Non-pigmented ciliary epithelial cell (primary cell): ENCODE results near the gene APOL2.
"Not testable (repeated sequence)": the region's sequence is repeated elsewhere in the genome, so short reads cannot be mapped to it uniquely, and the experiment has no call there.

Source experiments
- DNase-seq: peaks from one replicate; pipeline ENCODE4 v3.0.0-alpha.2; 2010; ENCODE audit warnings: low read depth

The APOL2 gene

GRCh38 chr22:36243986-36244385 is 4.7 kb upstream of the APOL2 start:
- no peak for DNase-seq

- DNase-seq: no peak
Measured at GRCh38 chr22:36239150-36239400, 252 bp downstream of the APOL2 start.

GRCh38 chr22:36238373-36239149 is 766 bp downstream of the APOL2 start:
- no peak for DNase-seq

GRCh38 chr22:36237462-36238372 is 1.6 kb downstream of the APOL2 start:
- DNase-seq: no peak

GRCh38 chr22:36236388-36237319 is 2.7 kb downstream of the APOL2 start:
- DNase-seq: no peak

- DNase-seq: no peak
Measured at GRCh38 chr22:36235585-36235984, 3.7 kb downstream of the APOL2 start.

GRCh38 chr22:36234919-36235318 is 4.4 kb downstream of the APOL2 start:
- no peak for DNase-seq

- no peak for DNase-seq
Measured at GRCh38 chr22:36234213-36234612, 5.1 kb downstream of the APOL2 start.

- DNase-seq: no peak
Measured at GRCh38 chr22:36233796-36234195, 5.5 kb downstream of the APOL2 start.

GRCh38 chr22:36232715-36233401 is 6.5 kb downstream of the APOL2 start:
- DNase-seq: no peak

GRCh38 chr22:36231051-36231450 is 8.3 kb downstream of the APOL2 start:
- DNase-seq: not testable (repeated sequence)

GRCh38 chr22:36229649-36230048 is 9.7 kb downstream of the APOL2 start:
- not testable (repeated sequence) for DNase-seq

GRCh38 chr22:36228944-36229343 is 10.4 kb downstream of the APOL2 start:
- no peak for DNase-seq

GRCh38 chr22:36228369-36228768 is 11.0 kb downstream of the APOL2 start:
- not testable (repeated sequence) for DNase-seq

- DNase-seq: no peak
Measured at GRCh38 chr22:36227806-36228205, 11.5 kb downstream of the APOL2 start.

- DNase-seq: no peak
Measured at GRCh38 chr22:36227396-36227795, 11.9 kb downstream of the APOL2 start.

- no peak for DNase-seq
Measured at GRCh38 chr22:36226189-36226588, 13.1 kb downstream of the APOL2 start.

- DNase-seq: no peak
Measured at GRCh38 chr22:36225333-36225922, 13.9 kb downstream of the APOL2 start.

- no peak for DNase-seq
Measured at GRCh38 chr22:36224245-36224644, 15.1 kb downstream of the APOL2 start.

- no peak for DNase-seq
Measured at GRCh38 chr22:36223504-36223903, 15.8 kb downstream of the APOL2 start.

- no peak for DNase-seq
Measured at GRCh38 chr22:36222887-36223450, 16.4 kb downstream of the APOL2 start.
